GM12878 (cell line): Measurements from ENCODE around the gene NPBWR2. TPM values are rescaled to one million over a fixed set of nuclear protein-coding genes. Genes with fewer than 3 reads are reported as not detected.

ENCODE experiments used
- CHD1 ChIP-seq: IDR thresholded peaks from 2 replicates; pipeline ENCODE4 v1.6.1; 2012; ENCODE audit warnings: low read depth, low read length, improper control_type of control experiment
- CHD4 ChIP-seq: fragments of 200-600 bp; sonication (generic); IDR thresholded peaks from 2 replicates; pipeline ENCODE4 v1.6.1; 2016; ENCODE audit warnings: mild to moderate bottlenecking
- FOXK2 ChIP-seq: fragments of 450-650 bp; IDR thresholded peaks from 2 replicates; pipeline ENCODE4 v1.6.1; 2017; ENCODE audit warnings: mild to moderate bottlenecking, moderate library complexity
- PAX5 ChIP-seq: IDR thresholded peaks from 2 replicates; pipeline ENCODE4 v1.6.1; 2011; ENCODE audit warnings: low read depth, low read length, borderline replicate concordance
- polyA plus RNA-seq, 11 experiments: library from polyadenylated mRNA; depleted of rRNA in 4 of 11; unstranded in 6 of 11; stranded (reverse) in 5 of 11; fragments of >200 nt; fragmentation: Nextera tagmentation in 4 of 11; fragmentation: Illumina TruSeq in 1 of 11; extraction: Ambion mirVana in 4 of 11; extraction: Trizol in 1 of 11; gene quantifications; 1 replicate in 1 of 11; 2 replicates in 10 of 11; pipeline versions ENCODE4 v1.2.1 to v1.2.3, GENCODE V29; 2011 to 2016; ENCODE audit warnings: inconsistent platforms in 2 of 11, missing spikeins in 2 of 11, low read depth in 1 of 11
- total RNA-seq, 4 experiments: library from RNA; depleted of rRNA in 3 of 4; stranded (reverse); fragments of >200 nt in 3 of 4; fragmentation: Illumina TruSeq in 1 of 4; extraction: Trizol in 1 of 4; gene quantifications; 2 replicates each; pipeline versions ENCODE4 v1.2.1 to v1.2.3, GENCODE V29; 2013 to 2021
- TF ChIP-seq, protein P1 (sequence below): fragments of 450-650 bp; formaldehyde crosslinking; IDR thresholded peaks from 2 replicates; pipeline ENCODE4 v1.4.0; 2020; ENCODE audit warnings: mild to moderate bottlenecking, moderate library complexity
- TF ChIP-seq, protein P2 (sequence below): IDR thresholded peaks from 2 replicates; pipeline ENCODE4 v1.6.1; 2012; ENCODE audit warnings: low read depth, low read length, improper control_type of control experiment
- TF ChIP-seq, protein P3 (sequence below): fragments of 450-650 bp; formaldehyde crosslinking; IDR thresholded peaks from 2 replicates; pipeline ENCODE4 v1.4.0; 2022; ENCODE audit warnings: mild to moderate bottlenecking, moderate library complexity

Gene NPBWR2
- total and polyA plus RNA-seq, 10 of the 15 experiments (the other 5 are each of a cell fraction or from before 2014, with no cell fraction given) = not detected

DNA sequence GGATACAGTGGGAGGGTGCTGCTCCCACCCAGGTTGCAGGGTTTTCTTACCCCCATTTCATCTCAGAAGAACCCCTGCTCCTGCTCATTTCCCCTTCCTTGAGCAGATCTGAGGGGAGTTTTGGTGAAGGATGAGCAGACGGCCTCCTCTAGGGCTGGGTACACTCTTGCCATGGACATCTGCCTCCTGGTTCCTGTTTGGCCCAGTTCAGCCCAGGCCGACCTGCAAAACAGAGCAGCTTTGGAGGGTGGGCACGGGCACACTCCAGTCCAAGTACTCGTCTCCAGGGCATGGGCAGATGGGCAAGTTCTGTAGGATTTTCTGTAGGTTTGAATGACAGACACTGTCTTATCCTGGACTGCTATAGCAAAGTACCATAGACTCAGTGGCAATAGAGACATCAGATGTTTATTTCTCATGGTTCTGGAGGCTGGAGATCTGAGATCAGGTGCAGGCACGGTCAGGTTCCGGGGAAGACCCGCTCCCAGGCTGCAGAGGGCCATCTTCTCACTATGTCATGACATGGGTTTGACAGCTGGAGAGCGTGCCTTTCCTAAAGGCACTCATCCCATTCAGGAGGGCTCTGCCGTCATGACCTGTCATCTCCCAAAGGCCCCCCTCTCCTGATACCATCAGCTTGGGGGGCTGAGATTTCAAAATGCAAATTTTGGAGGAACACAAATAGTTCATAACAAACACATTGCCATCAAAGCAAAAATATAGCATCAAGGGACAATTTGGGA is 6.2 kb downstream of the NPBWR2 start (continued):
- TF ChIP-seq, protein P1, sequence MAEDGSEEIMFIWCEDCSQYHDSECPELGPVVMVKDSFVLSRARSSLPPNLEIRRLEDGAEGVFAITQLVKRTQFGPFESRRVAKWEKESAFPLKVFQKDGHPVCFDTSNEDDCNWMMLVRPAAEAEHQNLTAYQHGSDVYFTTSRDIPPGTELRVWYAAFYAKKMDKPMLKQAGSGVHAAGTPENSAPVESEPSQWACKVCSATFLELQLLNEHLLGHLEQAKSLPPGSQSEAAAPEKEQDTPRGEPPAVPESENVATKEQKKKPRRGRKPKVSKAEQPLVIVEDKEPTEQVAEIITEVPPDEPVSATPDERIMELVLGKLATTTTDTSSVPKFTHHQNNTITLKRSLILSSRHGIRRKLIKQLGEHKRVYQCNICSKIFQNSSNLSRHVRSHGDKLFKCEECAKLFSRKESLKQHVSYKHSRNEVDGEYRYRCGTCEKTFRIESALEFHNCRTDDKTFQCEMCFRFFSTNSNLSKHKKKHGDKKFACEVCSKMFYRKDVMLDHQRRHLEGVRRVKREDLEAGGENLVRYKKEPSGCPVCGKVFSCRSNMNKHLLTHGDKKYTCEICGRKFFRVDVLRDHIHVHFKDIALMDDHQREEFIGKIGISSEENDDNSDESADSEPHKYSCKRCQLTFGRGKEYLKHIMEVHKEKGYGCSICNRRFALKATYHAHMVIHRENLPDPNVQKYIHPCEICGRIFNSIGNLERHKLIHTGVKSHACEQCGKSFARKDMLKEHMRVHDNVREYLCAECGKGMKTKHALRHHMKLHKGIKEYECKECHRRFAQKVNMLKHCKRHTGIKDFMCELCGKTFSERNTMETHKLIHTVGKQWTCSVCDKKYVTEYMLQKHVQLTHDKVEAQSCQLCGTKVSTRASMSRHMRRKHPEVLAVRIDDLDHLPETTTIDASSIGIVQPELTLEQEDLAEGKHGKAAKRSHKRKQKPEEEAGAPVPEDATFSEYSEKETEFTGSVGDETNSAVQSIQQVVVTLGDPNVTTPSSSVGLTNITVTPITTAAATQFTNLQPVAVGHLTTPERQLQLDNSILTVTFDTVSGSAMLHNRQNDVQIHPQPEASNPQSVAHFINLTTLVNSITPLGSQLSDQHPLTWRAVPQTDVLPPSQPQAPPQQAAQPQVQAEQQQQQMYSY (CRISPR knock-in tag) = no peak
- no peak for TF ChIP-seq CHD4
- TF ChIP-seq, protein P2, sequence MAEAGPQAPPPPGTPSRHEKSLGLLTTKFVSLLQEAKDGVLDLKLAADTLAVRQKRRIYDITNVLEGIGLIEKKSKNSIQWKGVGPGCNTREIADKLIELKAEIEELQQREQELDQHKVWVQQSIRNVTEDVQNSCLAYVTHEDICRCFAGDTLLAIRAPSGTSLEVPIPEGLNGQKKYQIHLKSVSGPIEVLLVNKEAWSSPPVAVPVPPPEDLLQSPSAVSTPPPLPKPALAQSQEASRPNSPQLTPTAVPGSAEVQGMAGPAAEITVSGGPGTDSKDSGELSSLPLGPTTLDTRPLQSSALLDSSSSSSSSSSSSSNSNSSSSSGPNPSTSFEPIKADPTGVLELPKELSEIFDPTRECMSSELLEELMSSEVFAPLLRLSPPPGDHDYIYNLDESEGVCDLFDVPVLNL = no peak
- TF ChIP-seq PAX5 = no peak
- TF ChIP-seq, protein P3, sequence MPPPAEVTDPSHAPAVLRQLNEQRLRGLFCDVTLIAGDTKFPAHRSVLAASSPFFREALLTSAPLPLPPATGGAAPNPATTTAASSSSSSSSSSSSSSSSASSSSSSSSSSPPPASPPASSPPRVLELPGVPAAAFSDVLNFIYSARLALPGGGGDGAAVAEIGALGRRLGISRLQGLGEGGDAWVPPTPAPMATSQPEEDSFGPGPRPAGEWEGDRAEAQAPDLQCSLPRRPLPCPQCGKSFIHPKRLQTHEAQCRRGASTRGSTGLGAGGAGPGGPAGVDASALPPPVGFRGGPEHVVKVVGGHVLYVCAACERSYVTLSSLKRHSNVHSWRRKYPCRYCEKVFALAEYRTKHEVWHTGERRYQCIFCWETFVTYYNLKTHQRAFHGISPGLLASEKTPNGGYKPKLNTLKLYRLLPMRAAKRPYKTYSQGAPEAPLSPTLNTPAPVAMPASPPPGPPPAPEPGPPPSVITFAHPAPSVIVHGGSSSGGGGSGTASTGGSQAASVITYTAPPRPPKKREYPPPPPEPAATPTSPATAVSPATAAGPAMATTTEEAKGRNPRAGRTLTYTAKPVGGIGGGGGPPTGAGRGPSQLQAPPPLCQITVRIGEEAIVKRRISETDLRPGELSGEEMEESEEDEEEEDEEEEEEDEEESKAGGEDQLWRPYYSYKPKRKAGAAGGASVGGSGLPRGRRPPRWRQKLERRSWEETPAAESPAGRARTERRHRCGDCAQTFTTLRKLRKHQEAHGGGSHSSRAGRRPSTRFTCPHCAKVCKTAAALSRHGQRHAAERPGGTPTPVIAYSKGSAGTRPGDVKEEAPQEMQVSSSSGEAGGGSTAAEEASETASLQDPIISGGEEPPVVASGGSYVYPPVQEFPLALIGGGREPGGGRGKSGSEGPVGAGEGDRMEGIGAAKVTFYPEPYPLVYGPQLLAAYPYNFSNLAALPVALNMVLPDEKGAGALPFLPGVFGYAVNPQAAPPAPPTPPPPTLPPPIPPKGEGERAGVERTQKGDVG (CRISPR knock-in tag) = no peak
- no peak for TF ChIP-seq CHD1
- TF ChIP-seq FOXK2 = no peak
